A673 (cell line): ENCODE data around the gene CACNA2D2.

Experiments used
- EZH2 ChIP-seq: fragments of 200-600 bp; sonication (generic); IDR thresholded peaks from 2 replicates; pipeline ENCODE4 v1.6.1; 2017; ENCODE audit warnings: borderline replicate concordance, low read depth, mild to moderate bottlenecking, mixed read lengths, antibody characterized with exemption, low read length; ENCODE audit not compliant: poor library complexity, severe bottlenecking
- TF ChIP-seq, protein P1 (sequence below): fragments of 300-800, 200-600 bp; sonication (generic); conservative IDR thresholded peaks from 2 replicates; pipeline ENCODE4 v1.5.1; 2017; ENCODE audit warnings: low read depth, mild to moderate bottlenecking, antibody characterized with exemption, low read length, moderate library complexity, mixed read lengths

DNA sequence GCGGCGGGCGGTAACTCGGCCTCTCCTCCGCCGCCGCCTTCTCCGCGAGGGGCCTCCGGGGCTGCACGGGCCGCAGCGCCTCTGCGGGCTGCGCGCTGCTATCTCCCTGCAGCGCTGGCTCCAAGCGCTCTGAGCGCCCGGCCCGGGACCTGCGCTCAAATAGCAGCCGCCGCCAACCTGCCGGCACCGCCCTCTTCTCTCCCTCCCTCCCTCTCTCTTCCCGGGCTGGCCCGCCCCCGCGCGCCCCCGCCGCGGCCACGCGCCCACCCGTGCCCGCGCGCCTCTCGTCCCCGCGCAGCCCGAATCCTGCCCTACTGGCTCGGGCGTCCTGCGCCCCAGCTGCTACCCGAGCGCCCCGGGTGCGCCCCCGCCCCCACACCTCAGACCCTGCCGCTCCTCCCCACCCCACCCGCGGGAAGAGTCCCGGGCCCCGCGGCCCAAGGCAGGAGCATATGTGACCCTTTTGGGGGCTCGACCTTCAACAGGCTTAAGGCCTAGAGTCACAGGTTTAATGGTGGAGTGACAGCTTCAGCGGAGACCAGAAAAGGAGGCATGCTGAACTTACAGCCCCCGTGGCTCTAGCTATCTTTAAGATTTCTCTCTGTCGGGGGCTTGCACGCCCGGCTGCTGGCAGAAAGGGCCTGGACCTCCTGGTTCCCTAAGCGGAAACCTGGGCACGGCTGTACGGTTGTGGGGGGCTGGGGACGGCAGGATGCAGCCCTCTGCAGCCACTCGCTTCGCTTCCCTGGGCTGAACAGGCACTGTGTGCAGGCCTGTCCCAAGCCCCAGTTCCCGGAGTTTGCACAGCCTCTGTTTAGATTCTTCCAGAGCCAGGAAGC, at the start of gene CACNA2D2:
- TF ChIP-seq, protein P1, sequence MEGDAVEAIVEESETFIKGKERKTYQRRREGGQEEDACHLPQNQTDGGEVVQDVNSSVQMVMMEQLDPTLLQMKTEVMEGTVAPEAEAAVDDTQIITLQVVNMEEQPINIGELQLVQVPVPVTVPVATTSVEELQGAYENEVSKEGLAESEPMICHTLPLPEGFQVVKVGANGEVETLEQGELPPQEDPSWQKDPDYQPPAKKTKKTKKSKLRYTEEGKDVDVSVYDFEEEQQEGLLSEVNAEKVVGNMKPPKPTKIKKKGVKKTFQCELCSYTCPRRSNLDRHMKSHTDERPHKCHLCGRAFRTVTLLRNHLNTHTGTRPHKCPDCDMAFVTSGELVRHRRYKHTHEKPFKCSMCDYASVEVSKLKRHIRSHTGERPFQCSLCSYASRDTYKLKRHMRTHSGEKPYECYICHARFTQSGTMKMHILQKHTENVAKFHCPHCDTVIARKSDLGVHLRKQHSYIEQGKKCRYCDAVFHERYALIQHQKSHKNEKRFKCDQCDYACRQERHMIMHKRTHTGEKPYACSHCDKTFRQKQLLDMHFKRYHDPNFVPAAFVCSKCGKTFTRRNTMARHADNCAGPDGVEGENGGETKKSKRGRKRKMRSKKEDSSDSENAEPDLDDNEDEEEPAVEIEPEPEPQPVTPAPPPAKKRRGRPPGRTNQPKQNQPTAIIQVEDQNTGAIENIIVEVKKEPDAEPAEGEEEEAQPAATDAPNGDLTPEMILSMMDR = no peak
- no peak for TF ChIP-seq EZH2
